ENCODE results near the gene LIMD2.
"Not testable (repeated sequence)": the region's sequence is repeated elsewhere in the genome, so short reads cannot be mapped to it uniquely, and the experiment has no call there.

LIMD2 gene

DNA sequence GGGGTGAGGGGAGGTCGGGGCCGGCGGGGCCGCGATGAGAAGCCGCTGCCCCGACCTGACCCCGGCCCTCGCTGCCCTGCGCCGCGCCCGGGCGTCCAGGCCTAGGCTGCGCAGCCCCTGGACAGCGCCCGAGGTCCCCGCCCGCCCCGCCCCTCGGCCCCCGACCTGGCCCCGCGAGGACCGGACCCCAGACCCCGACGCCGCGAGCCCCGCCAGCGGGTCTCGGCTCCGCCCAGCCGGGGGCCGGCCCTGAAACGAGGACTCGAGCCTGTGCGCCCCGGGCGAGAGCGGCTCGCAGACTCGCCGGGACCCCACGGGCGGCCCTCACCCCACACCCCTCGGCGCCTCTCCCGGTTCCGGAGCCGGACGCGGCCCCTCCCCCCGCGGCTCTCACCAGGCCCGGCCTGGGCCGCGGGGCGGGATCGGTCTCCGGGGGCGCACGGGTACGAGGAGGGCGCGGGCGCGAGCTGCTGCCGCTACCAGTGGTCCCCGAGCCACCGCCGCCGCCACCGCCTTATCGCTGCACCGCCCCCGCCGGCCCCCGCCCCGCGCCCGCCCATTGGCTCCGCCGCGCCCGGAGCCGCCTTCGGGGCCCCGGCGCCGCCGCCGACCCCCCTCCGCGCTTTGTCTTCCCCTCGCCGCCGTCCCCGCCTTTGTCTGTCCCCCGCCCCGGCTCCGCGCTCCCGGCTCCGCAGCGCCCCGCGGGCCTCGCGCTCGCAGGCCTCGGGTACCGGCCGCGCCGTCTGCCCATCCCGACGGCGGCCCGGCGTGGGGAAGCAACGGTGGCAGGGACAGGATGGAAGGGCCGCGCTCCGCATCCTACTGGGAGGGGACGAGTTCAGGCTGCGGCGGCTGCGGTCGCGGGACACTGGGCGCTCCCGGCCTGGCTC, at the start of gene LIMD2:
Gene LIMD2, minus strand, starts transcription at position 488 of the 890 bp plus-strand sequence. CDS start 827 bp downstream, outside the sequence.
- peak; percentile 78 to 81 for DNase-seq (ENCODE audit: low read depth in 1 of 2, low spot score in 1 of 2)

DNA sequence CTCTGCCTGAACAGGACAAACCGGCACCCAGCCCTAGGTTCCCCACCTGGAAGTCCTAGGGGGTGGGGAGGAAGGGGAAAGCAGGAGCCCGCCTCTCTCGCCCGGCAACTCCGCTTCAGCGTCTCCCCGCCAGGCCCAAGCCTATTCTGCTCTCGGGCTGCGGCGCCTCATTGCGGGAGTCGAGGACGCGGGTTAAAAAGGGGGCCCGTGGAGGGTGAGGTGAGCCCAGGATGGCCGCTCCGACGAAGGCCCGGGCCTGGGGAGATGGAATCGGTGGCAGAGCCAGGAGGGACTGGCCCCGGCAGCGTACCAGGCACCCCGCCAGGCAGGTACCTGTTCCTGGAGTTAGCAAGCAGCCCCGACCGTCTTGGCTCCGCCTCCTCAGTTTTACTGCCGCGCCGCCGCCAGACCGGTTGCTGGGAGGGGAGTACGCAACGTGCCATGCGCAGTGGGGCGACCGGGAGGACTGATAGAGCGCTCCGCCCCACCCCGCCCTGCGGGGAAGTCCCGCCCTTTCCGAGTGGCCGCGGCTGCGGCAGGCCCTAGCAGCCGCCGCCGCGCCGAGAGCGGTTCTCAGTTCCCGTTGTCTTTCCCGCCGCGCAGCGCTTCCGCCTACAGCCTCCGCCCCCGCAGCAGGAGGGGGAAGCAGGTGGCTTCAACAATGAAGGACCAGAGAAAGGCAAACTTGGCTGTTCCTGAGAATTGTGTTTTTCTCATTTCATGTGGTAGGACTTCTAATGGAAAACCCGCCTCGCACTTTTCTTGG, 41.7 kb upstream of the LIMD2 start, which contains the start of gene STRADA:
Gene STRADA, minus strand, starts transcription at position 392 of the 766 bp plus-strand sequence. CDS start 13,430 bp downstream, outside the sequence.
- DNase-seq (ENCODE audit: low read depth in 1 of 2, low spot score in 1 of 2), result peak; percentile 98 to 99

GRCh38 chr17:63741143-63741407, 41.1 kb upstream of the LIMD2 start:
- no peak for DNase-seq (ENCODE audit: low read depth in 1 of 2, low spot score in 1 of 2)

- DNase-seq (ENCODE audit: low read depth in 1 of 2, low spot score in 1 of 2), result no peak
These were observed 40.7 kb upstream of the LIMD2 start for GRCh38 chr17:63740464-63741142.

GRCh38 chr17:63735691-63736090, 35.8 kb upstream of the LIMD2 start:
- DNase-seq (ENCODE audit: low read depth in 1 of 2, low spot score in 1 of 2), result no peak

DNA sequence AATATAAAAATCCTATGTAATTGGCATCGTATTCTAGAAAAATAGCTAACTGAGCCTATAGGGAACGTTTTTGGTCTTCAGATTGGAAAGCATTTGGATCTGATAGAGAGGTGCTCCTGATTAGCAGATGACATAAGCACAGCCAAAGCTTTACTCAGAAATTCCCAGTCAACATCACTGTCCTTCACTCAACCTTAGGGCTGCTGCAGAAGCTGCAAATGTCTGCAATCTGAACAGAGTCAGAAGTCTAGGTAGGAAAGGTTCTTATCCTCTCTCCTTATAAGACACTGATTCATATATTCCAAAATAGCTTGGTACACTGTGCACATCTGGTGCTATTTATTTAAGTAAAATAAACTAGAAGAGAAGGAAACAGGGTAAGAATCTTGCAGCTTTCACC, 22.5 kb upstream of the LIMD2 start:
- no peak for DNase-seq (ENCODE audit: low read depth in 1 of 2, low spot score in 1 of 2)

DNA sequence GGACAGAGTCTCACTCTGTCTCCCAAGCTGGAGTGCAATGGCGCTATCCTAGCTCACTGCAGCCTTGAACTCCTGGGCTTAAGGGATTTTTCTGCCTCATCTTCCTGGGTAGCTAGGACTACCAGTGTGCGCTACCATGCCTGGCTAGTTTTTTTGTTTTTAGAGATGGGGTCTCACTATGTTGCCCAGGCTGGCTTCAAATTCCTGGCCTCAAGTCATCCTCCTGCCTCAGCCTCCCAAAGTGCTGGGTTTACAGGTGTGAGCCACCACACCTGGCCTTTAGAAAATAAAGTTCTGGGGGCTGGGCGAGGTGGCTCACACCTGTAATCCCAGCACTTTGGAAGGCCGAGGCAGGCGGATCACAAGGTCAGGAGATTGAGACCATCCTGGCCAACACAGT, 20.3 kb upstream of the LIMD2 start:
- DNase-seq (ENCODE audit: low read depth in 1 of 2, low spot score in 1 of 2), result not testable (repeated sequence)

DNA sequence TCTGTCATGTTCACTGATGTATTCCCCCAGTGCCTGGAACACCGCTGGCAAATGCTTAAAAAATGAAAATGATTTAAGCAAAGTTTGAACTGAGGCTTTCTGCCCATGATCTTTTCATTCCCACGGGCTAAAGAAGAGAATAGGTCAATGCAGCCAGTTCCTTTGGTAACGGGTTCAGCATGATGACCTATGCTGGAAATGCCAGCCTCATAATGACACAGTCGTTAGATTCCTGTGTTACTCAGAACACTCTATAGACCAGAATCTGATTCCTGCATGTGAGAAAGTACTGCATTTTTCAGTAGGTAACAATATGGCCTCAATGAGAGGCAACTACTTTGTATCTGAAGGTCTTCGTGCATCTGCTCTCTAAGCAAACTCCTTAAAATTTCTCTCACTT, 19.1 kb upstream of the LIMD2 start:
- no peak for DNase-seq (ENCODE audit: low read depth in 1 of 2, low spot score in 1 of 2)

DNA sequence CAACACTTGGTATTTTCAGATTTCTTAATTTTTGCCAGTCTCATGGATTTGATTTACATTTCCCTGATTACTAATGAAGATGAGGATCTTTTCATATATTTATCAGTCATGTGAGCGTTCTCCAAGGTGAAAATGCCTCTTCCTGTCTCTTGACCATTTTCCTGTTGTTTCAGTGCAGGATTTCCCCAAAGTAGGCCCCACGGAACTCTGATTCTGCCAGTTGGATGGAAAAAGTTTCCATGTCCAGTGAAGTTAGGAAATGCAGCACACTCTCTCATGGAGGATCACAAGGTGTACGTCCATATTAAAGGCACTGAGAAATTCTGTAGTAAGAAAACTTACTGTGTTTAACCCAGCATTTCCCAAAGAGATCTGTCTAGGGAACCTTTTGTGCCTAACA, 16.5 kb upstream of the LIMD2 start:
- no peak for DNase-seq (ENCODE audit: low read depth in 1 of 2, low spot score in 1 of 2)

GRCh38 chr17:63714550-63715277, 14.8 kb upstream of the LIMD2 start:
- DNase-seq (ENCODE audit: low read depth in 1 of 2, low spot score in 1 of 2), result no peak

DNA sequence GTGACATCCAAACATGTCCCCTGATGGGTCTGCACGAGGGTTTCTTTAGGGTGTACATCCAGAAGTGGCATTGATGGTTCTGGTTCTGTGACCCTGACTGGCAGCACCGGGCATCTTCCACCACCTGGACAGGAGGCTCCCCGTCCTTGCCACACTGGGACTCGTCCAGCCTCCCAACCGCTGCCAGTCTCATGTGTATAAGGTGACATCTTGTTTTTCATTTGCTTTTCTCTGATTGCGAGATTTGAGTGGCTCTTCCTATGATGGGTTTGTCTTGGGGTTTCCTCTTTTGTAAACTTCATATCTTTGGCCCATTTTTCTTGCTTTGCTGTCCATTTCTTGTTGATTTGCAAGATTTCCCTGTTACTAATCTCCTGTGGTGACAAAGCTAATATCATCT, 9.2 kb upstream of the LIMD2 start:
- DNase-seq (ENCODE audit: low read depth in 1 of 2, low spot score in 1 of 2), result no peak

GRCh38 chr17:63707151-63707550, 7.2 kb upstream of the LIMD2 start:
- no peak for DNase-seq (ENCODE audit: low read depth in 1 of 2, low spot score in 1 of 2)

GRCh38 chr17:63706336-63707082, 6.6 kb upstream of the LIMD2 start:
- no peak for DNase-seq (ENCODE audit: low read depth in 1 of 2, low spot score in 1 of 2)

GRCh38 chr17:63705657-63706056, 5.7 kb upstream of the LIMD2 start:
- no peak for DNase-seq (ENCODE audit: low read depth in 1 of 2, low spot score in 1 of 2)

DNA sequence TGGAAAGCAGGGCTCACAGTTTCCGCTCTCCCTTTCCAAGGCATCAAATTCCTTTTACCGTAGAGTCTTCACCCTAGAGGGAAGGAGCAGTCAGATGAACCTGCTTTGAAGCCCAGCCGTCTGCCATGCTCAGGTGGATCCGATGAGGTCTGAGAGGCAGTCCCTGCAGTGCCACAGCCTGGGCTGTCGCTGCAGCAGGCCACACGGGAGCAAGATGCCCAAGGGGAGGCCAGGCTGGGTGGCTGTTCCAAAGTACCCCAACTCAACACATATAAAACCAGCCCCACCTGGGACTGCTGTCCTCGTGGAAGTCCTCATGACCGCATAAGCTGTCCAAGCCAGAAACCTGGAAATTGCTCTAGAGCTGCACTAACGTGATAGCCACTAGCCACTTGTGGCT, 4.9 kb upstream of the LIMD2 start:
- DNase-seq (ENCODE audit: low read depth in 1 of 2, low spot score in 1 of 2), result no peak

- DNase-seq (ENCODE audit: low read depth in 1 of 2, low spot score in 1 of 2), result no peak
These were observed 4.3 kb upstream of the LIMD2 start for GRCh38 chr17:63704259-63704576.

DNA sequence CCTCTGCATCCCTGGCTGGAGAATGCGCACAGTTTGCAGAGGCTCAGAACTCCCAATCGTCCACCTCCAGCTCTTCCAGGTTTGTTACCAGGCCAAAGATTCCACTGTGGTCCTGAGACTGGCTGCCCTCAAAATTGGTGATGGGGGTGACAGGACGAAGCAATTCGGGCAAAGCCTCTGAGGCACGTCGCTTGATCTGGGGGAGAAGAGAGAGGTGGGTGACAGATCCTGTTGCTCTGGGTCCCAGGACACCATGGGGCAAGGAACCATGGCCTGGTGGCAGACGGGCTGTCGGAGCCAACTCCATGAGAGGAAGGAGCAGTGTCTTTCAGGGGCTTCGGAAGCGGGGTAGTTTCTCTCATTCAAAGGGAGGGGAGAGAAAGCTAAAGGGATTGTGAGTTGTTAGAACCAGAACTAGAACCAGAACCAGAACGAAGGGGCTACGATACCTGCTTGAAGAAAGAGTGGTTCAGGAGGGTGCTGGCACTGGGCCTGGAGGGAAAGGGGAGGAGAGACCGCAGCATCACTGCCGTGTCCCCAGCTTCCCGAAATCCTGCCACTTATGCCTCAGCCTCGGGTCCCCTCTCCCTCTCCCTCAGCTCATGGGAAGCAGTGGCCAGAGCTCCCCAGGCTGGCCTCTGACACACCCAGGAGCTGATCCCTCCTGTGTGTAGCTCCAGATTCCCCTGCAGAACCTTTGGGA, 3.8 kb upstream of the LIMD2 start:
- no peak for DNase-seq (ENCODE audit: low read depth in 1 of 2, low spot score in 1 of 2)

DNA sequence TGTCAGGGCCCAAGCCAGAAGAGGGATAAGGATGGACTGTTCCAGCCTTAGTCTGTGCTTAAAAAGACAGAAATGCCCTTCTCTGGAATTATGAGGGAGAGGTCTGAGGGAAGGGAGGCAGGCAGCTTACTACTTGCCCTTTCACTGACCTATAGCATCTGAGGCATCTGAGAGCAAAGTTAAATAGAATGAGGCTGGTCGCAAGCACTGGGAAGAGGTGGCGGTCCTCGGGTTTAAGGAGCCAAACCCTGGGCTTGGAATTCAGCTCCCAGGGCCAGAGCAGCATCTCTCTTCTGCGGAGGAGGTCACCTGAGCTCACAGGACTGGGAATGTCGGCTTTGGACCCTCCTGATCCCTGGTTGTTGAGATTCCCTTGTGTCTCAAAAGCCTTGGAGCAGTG, 3.1 kb upstream of the LIMD2 start:
- DNase-seq (ENCODE audit: low read depth in 1 of 2, low spot score in 1 of 2), result no peak

- DNase-seq (ENCODE audit: low read depth in 1 of 2, low spot score in 1 of 2), result no peak
These were observed 2.7 kb upstream of the LIMD2 start for GRCh38 chr17:63702721-63703015.

Measured in activated T-helper 1 cell treated with anti-CD3 and anti-CD28 coated beads, Interleukin-2, amount 50 U/mL, for 16 hours (primary cell).